ENCODE results near the gene PYY.
"Not testable (repeated sequence)": the region's sequence is repeated elsewhere in the genome, so short reads cannot be mapped to it uniquely, and the experiment has no call there.

PYY gene

DNA sequence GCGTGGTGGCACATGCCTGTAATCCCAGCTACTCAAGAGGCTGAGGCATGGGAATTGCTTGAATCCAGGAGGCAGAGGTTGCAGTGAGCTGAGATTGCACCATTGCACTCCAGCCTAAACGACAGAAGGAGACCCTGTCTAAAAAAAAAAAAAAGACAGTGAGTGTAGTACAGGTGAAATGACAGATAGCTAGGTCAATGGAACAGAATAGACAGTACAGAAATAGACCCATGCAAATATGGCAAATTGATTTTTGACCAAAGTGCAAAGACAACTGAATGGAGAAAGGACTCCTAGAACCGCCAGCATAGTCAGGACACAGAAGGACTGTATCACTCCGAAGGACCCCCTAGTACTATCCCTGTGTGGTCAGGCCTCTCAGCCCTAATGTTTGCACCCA lies 16.6 kb upstream of the PYY start:
- ChIA-PET POLR2A (ENCODE audit: low non-redundant PET) (no interaction called here), CTCF (no interaction called here)
- DNase-seq (ENCODE audit: low spot score): no peak
- TF ChIP-seq, protein P1, sequence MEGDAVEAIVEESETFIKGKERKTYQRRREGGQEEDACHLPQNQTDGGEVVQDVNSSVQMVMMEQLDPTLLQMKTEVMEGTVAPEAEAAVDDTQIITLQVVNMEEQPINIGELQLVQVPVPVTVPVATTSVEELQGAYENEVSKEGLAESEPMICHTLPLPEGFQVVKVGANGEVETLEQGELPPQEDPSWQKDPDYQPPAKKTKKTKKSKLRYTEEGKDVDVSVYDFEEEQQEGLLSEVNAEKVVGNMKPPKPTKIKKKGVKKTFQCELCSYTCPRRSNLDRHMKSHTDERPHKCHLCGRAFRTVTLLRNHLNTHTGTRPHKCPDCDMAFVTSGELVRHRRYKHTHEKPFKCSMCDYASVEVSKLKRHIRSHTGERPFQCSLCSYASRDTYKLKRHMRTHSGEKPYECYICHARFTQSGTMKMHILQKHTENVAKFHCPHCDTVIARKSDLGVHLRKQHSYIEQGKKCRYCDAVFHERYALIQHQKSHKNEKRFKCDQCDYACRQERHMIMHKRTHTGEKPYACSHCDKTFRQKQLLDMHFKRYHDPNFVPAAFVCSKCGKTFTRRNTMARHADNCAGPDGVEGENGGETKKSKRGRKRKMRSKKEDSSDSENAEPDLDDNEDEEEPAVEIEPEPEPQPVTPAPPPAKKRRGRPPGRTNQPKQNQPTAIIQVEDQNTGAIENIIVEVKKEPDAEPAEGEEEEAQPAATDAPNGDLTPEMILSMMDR (conservative IDR thresholded peaks at IDR 0.05; ENCODE audit: low read depth): no peak
- no peak overlapping the region for H3K27ac ChIP-seq

DNA sequence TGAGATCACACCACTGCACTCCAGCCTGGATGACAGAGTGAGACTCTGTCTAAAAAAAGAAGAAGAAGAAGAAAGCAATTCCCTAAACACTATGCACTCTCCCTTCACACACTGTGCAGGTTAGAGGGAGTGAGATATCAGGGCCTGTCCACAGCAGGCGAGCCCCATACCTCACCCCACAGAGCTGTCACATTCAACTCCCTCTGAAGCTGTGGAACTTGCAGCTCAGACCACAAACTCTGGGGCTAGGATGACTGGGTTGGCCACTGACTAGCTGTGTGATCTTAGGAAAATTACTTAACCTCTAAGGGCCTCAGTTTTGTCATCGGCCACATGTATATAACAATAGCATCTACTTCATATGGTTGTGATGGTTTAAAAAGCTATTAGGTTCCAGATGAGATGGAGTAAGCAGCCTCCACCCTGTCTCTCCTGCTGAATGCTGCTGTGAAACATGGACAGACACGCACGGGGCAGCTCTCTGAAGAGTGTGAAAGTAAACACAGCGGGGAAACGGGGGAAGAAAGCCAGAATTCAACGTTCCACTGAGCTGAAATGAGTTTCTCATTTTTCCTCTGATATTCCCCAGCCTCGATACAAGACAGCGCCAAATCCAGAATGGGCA lies 13.6 kb upstream of the PYY start:
- no peak for DNase-seq (ENCODE audit: low spot score)
- ChIA-PET POLR2A (ENCODE audit: low non-redundant PET) (interaction anchor here (0.5 kb wide), 1 partner anchor 39 kb away, joined by 5 read pairs; no protein-coding TSS in a partner anchor), CTCF (interaction anchor here (0.9 kb wide), 1 partner anchor 24 kb away, joined by 4 read pairs; no protein-coding TSS in a partner anchor)
- no peak overlapping the region for H3K27ac ChIP-seq
- TF ChIP-seq, protein P1 (conservative IDR thresholded peaks at IDR 0.05; ENCODE audit: low read depth): no peak

GRCh38 chr17:43966276-43966675 lies 12.5 kb upstream of the PYY start:
- ChIA-PET CTCF (no interaction called here), POLR2A (ENCODE audit: low non-redundant PET) (no interaction called here)
- DNase-seq (ENCODE audit: low spot score): no peak
- no peak overlapping the region for H3K27ac ChIP-seq
- TF ChIP-seq, protein P1 (conservative IDR thresholded peaks at IDR 0.05; ENCODE audit: low read depth): no peak

DNA sequence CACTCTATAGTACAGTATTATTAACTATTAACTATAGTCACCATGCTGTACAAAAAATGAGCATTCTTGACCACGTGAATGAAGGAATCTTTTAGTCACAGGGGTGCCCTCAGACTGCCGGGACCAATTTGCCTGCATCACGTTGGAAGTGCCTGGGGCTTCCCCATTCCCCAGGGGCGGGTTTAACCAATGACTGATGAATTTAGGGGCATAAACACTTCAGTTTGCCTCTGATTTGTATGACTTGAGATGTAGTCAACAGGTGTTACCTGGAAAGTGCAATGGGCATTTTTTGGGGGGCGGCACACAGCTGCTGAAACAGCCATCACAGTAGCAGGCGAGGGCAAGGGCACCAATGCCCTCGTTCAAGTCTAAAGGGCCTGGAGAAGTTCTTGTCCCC lies 8.7 kb upstream of the PYY start:
- TF ChIP-seq, protein P1 (conservative IDR thresholded peaks at IDR 0.05; ENCODE audit: low read depth): no peak

DNA sequence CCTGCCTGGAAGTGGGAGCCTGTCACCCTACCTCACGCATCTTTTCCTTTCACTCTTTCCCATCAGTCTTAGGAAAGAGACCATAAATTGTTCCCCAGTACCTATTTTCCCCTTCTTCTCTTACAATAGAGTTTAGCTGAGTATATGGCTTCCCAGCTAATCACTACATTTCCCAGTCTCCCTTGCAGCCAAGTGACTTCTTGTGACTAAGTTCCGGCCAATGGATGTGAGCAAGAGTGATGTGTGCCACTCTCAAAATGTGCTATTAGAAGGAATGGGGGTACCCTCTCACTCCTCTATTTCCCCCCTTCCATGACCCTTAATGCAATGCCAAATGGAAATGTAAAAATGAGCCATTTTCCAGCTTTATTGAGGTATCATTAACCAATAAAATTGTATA lies 8.2 kb upstream of the PYY start:
- H3K27ac ChIP-seq: no peak overlapping the region
- no peak for DNase-seq (ENCODE audit: low spot score)
- TF ChIP-seq, protein P1 (conservative IDR thresholded peaks at IDR 0.05; ENCODE audit: low read depth): no peak
- CTCF ChIA-PET: interaction anchor here (0.5 kb wide), 1 partner anchor 196 kb away, joined by 6 read pairs; no protein-coding TSS in a partner anchor
- POLR2A ChIA-PET (ENCODE audit: low non-redundant PET): no interaction called here

More for the DNA sequence above, 8.7 kb upstream of the PYY start:
- POLR2A ChIA-PET (ENCODE audit: low non-redundant PET): no interaction called here
- CTCF ChIA-PET: no interaction called here
- no peak for DNase-seq (ENCODE audit: low spot score)
- H3K27ac ChIP-seq: no peak overlapping the region

DNA sequence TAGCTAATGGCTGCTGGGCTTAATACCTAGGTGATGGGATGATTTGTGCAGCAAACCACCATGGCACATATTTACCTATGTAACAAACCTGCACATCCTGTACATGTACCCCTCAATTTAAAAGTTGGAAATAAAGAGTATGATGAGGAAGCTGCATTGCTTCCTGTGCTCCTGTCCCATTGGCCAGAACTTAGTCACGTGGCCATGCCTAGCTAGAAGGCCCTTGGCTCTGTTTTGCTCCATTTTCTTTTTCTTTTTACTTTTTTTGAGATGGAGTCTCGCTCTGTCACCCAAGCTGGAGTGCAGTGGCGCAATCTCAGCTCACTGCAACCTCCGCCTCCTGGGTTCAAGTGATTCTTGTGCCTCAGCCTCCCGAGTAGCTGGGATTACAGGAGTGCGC lies 7.6 kb upstream of the PYY start:
- CTCF ChIA-PET: interaction anchor here (0.6 kb wide), 1 partner anchor 10 kb away, joined by 7 read pairs; no protein-coding TSS in a partner anchor
- DNase-seq (ENCODE audit: low spot score); H3K27ac ChIP-seq; POLR2A ChIA-PET (ENCODE audit: low non-redundant PET): not testable (repeated sequence)

DNA sequence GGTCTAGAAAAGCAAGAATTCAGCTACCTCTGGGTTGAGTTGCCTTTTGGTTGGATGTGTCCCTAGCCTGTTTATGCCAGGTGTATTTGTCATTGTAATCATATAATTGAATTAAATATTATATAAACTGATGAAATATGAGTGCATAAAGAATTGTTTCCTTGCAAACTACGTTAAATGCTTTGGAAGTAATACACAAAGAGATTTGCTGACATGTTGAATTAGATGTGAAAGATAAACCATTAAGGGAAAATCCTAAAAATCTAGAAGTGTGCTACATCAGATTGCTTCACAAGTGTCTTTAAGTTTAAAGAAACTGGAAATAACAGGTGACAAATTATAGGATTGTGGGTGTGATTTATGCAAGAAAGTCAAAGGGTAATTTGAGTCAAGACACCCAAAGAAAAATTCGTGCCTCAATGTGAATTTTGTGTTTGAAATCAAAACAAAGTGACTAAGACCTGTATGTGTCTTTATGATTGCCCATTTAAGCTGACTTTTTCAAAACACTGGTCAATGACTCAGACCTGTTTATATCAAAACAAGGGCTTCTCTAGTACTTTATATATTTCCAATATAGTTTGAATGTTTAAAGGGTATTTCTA lies 5.1 kb upstream of the PYY start:
- DNase-seq (ENCODE audit: low spot score): no peak
- ChIA-PET CTCF (interaction anchor here (0.5 to 3.1 kb wide), 3 partner anchors 15 to 170 kb away, joined by 3 to 22 read pairs (median 3); no protein-coding TSS in a partner anchor), POLR2A (ENCODE audit: low non-redundant PET) (no interaction called here)
- TF ChIP-seq, protein P1 (conservative IDR thresholded peaks at IDR 0.05; ENCODE audit: low read depth): no peak
- no peak overlapping the region for H3K27ac ChIP-seq

Data from RWPE1 (cell line).